GM18508 (cell line): ENCODE results near the gene PAPLN.
"Not testable (repeated sequence)": the region's sequence is repeated elsewhere in the genome, so short reads cannot be mapped to it uniquely, and the experiment has no call there.

Source experiments
- ATAC-seq: cut with Tn5 transposase; IDR thresholded peaks from one replicate; pipeline ENCODE4 v1.9.1; 2021; ENCODE audit warnings: moderate number of reproducible peaks; ENCODE audit not compliant: insufficient read depth, unreplicated experiment

Gene PAPLN, protein sequence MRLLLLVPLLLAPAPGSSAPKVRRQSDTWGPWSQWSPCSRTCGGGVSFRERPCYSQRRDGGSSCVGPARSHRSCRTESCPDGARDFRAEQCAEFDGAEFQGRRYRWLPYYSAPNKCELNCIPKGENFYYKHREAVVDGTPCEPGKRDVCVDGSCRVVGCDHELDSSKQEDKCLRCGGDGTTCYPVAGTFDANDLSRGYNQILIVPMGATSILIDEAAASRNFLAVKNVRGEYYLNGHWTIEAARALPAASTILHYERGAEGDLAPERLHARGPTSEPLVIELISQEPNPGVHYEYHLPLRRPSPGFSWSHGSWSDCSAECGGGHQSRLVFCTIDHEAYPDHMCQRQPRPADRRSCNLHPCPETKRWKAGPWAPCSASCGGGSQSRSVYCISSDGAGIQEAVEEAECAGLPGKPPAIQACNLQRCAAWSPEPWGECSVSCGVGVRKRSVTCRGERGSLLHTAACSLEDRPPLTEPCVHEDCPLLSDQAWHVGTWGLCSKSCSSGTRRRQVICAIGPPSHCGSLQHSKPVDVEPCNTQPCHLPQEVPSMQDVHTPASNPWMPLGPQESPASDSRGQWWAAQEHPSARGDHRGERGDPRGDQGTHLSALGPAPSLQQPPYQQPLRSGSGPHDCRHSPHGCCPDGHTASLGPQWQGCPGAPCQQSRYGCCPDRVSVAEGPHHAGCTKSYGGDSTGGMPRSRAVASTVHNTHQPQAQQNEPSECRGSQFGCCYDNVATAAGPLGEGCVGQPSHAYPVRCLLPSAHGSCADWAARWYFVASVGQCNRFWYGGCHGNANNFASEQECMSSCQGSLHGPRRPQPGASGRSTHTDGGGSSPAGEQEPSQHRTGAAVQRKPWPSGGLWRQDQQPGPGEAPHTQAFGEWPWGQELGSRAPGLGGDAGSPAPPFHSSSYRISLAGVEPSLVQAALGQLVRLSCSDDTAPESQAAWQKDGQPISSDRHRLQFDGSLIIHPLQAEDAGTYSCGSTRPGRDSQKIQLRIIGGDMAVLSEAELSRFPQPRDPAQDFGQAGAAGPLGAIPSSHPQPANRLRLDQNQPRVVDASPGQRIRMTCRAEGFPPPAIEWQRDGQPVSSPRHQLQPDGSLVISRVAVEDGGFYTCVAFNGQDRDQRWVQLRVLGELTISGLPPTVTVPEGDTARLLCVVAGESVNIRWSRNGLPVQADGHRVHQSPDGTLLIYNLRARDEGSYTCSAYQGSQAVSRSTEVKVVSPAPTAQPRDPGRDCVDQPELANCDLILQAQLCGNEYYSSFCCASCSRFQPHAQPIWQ

DNA sequence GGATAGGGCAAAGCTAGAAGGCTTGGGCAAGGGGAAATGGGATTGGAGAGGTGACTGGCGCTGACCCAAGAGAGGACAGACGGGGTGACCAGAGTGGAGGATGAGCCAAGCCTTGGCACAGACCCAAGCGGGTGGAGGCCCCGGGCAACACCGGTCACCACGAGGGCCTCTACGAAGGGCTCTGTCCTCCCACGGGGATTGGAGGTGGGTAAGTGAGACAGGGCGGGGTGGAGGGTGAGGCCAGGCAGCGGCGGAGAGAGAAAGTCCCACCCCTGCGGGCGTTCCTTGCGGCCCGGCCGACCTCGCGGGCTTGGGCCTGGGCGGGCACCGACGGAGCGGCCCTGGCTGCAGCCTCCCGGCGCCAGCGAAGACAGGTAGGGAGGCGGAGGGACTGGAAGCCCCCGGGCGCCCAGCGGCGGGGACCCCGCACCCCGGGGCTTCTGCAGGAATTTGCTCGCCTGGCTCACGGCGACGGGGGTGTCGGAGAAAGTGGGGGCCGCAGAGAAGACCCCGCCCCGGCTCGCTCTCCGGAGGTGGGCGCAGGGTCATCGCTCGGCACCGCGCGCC lies at the start of gene PAPLN:
TSS of gene PAPLN (plus strand) at position 288 of the 567 bp plus-strand sequence. CDS start 2,273 bp downstream, outside the sequence.
- no peak for ATAC-seq

DNA sequence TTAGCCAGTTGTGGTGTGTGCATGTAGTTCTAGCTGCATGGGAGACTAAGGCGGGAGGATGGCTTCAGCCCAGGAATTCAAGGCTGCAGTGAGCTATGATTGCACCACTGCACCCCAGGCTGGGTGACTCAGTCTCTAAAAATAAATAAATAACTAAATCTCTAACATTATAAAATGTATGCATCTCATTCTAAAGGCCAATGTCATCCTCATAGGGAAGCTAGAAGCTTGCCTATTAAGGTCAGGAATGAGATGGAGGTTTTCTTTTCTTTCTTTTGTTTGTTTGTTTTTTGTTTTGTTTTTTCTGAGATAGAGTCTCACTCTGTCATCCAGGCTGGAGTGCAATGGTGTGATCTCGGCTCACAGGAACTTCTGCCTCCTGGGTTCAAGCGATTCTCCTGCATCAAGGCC lies 48.8 kb upstream of the PAPLN start:
- no peak for ATAC-seq

DNA sequence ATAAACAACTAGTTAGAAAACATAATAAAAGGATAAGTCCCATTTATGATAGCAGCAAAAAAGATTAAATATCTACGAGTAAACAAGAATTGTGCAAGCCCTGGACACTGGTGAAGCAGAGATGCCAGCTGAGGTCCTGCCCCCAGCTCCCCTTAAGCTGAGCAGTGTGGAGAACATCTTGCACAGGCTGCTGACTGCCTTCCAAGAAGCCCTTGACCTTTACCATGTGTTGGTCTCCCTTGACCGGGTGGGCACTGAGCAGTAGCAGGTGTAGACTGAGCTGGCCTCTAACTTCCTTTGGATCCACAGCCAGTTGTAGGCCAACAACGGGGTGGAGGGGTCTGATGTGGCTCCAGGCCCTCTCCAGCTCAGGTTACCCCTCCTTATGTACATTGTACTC lies 47.7 kb upstream of the PAPLN start:
- no peak for ATAC-seq

DNA sequence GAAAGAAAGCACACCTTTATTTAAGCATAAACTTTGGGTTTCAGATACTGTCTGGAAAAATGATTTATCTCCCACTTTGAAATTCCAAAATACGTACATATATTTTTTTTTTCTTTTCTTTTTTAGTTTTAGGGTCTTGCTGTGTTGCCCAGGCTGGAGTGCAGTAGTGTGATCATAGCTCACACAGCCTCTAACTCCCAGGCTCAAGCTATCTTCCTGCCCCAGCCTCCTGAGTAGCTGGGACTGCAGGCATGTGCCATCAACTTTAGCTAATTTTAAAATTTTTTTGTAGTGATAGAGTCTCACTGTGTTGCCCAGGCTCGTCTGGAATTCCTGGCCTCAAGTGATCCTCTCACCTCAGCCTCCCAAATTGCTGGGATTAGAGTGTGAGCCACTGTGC lies 45.9 kb upstream of the PAPLN start:
- no peak for ATAC-seq

DNA sequence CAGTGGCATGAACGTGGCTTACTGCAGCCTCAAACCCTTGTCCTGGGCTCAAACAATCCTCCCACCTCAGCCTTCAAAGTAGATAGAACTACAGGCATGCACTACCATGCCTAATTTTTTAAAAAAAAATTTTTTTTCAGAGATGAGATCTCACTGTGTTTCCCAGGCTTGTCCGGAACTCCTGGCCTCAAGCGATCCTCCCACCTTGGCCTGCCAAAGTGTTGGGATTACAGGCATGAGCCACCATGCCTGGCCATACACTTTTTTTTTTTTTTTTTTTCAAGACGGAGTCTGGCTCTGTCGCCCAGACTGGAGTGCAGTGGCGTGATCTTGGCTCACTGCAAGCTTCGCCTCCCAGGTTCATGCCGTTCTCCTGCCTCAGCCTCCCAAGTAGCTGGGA lies 43.0 kb upstream of the PAPLN start:
- not testable (repeated sequence) for ATAC-seq

DNA sequence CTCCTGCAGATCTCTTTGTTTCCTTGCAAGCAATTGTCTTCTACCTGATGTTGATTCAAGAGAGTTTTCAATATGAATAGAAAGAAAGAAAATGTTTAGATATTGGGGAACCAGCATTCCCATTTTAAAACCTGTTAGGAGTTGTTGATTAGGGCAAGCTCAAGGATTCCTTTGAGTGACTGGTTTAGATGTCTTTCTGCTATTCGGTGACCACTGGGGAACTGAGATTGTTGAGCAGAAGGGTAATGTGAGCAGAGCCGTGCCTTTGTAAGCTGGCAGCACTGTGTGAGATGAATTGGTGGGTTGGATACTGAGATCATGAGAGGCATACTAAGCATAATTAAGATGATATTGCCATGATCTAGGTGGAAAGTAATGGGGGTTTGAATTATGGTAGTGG lies 39.1 kb upstream of the PAPLN start:
- no peak for ATAC-seq

DNA sequence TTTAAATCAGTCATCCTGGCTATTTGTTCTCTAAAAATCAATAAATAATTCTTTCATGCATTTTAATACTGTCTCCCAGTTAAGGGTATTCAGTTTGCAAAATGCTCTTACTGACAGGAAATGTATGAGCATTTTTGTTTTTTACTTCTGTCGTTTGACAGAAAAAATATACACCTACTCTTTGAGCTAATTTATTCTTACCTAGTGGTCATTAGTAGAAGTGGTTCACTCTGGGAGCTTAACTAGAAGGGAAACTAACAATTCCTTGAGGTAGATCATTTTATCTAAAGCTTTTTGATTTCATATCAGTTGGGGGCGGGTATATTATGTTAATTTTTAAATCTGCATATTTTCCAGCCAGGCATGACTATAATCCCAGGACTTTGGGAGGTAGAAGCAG lies 33.8 kb upstream of the PAPLN start:
- no peak for ATAC-seq

DNA sequence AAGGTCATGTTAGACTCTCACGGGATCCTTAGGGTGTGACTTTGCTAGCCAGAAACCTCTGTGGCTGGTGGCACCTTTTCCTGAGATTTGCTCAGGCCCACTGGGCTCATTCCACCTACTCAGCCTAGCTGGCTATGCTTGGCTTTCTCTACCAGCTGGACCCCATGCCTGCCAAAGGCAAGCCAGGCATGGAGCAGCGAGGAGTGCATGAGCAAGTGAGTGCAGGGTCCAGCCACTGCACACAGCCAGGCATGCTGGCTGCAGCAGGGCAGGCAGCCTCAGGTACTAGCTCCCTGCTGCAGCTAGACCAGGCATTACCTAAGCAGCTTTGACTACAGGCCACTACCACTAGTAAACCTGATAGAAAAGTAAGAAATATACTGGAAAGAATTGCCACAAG lies 29.7 kb upstream of the PAPLN start:
- ATAC-seq: no peak

DNA sequence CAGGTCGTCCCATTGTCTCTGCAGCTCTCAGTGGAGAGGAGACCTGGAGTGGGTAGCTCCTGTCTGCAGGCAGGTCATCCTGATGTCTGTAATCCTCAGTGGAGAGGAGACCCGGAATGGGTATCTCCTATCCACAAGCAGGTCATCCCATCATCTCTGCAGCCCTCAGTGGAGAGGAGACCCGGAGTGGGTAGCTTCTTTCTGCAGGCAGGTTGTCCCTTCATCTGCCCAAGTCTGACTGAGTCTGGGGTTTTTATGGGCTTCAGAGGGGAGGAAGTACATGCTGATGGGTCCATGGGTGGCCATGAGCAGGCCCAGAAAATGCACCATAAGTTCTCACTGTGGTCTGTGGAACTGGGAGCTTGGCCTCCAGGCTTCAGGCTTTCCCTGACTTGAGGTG lies 28.9 kb upstream of the PAPLN start:
- no peak for ATAC-seq

DNA sequence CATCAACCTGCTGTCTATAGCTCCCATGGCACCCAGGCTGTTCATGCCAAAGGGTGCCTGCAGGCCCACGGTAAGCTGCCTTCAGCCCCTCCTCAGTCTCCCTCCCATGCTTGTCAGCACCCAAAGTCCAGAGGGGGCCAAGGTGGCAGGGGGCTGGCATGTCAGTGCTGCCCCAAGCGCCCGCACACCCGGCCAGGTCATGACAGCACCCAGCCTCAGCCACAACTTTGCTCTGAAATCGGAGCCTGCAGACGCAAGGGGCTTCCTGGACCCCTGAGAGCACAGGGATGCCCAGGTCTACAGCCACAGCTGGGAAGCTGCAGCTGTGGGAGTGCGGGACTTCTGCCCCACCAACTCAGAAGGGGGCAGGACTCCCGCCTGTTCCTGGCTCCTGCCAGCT lies 28.5 kb upstream of the PAPLN start:
- no peak for ATAC-seq

DNA sequence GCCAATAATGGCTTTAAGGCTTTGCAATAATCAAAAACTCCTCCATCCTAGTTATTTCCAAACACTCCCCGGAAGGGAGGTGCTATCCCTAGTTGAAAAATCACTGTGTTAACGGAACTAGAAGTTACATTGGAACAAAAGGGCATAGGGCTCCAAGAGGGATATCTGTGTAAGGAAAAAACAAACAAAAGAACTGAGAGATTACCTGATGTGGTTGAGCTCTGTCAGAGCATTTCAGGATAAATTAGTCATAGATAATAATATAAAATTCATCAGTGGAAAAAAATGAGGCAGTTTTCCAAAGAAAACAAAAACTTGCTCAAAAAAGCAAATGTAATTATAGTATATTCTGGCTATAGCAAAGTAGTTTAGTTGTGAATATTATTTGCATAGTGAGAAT lies 27.4 kb upstream of the PAPLN start:
- ATAC-seq: no peak

DNA sequence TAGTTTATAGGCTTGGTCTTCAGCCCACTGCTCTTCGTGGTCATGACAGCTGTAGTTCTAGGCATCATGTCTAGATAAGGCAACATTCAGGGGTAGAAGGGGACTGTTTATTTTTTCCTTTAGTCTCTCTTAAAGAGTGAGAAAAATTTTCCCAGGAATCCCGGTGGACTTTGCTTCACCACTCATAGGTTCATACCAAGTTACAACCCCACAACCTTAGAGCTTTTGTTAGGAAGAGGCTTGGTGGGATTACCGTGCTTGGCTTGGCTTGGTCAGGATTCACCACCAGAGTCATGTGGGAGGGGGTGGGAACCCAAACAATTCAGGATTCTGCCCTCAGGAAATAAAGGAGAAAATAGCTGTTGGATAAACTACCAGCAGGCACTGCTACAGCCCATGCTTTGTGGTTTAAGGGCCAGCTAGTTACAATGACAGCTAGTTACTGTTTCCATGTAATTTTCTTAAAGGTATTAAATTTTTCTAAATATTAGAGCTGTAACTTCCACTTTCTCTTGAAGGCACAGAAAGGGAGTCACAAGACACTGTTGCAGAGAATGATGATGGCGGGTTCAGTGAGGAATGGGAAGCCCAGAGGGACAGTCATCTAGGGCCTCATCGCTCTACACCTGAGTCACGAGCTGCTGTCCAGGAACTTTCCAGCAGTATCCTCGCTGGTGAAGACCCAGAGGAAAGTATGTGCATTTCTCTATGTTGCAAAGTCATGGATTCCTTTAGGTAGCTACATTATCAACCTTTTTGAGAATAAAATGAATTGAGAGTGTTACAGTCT lies 25.9 kb upstream of the PAPLN start:
- no peak for ATAC-seq

DNA sequence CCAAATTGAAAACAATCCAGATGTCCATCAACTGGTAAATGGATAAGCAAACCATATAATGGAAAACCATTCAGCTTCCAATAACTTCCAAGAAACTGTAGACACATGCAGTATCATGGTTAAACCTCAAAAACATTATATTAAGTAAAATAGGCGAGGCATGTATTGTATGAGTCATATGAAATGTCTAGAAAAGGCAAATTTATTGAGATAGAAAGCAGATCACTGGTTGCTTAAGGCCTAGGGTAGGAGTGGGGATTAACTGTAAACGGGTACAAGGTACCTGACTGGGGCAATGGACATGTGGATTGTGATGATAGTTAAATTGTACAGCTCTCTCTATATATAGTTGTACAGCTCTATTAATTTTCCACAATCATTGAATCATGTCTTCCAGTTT lies 21.3 kb upstream of the PAPLN start:
- no peak for ATAC-seq

DNA sequence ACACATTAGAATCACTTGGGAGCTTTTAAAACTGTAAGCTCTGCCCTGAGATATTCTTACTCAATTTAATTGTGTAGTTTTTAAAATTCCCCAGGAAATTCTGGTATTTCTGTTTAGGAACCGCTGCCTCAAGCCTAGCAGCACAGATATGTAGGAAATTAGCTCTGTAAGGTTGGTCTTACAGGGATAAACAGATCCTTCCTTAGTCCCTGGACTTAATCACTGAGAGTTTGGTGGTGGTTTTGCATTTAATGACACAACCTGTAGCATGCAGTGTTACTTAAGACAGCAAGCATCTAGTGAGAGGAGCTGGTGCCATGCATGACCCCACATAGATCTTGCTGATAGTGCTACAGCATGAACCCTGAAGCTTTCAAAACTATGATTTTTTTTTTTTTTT lies 19.9 kb upstream of the PAPLN start:
- no peak for ATAC-seq

DNA sequence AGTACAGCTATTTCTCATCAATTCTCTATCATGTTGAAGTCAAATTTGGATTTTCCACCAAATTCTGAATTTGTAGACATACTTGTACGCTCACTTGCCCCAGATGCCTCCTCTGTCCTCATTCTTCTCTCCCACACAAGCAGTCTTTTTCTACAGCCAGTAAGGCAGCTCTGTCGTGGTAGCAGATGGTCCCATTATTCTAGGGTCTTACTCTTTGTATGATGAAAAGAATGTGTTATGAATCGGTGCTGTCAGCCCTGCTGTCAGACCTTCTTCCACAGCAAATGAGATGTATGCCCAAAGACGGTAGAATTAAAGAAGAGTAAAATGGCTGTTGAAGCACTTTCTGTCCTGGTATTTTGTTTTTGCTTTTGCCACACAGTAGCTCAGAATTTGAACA lies 17.2 kb upstream of the PAPLN start:
- ATAC-seq: no peak

DNA sequence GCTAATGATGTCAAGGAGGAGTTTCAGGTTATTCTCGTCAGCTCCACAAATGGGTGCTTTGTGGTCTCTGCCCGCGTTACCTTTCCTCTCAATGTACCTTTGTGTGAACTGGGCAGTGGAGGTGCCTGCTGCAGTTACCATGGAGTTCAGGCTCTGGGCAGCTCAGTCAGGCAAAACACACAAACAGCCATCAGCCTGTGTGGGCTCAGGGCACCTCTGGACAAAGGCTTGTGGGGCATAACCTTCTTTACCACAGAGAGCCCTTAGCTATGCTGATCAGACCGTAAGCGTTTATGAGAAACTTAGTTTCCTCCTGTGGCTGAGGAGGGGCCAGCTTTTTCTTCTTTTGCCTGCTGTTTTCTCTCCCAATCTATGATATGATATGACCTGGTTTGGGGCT lies 16.7 kb upstream of the PAPLN start:
- ATAC-seq: no peak

DNA sequence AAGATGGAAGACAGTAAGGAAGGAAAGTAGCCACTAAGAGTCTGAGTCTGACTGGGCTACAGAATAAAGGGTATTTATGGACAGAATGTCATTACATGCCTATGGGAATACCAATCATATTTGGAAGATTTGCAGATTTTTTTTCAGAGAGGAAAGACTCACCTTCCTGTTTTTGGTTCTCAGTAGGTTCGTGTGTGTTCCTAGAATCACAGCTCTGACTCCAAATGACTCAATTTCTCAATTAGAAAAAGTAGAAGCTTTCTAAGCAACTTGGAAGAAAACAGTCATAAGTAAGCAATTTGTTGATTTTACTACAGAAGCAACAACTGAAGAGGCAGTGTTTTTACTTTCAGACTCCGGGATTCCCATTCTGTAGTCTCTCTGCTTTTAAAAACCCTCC lies 15.4 kb upstream of the PAPLN start:
- ATAC-seq: no peak

DNA sequence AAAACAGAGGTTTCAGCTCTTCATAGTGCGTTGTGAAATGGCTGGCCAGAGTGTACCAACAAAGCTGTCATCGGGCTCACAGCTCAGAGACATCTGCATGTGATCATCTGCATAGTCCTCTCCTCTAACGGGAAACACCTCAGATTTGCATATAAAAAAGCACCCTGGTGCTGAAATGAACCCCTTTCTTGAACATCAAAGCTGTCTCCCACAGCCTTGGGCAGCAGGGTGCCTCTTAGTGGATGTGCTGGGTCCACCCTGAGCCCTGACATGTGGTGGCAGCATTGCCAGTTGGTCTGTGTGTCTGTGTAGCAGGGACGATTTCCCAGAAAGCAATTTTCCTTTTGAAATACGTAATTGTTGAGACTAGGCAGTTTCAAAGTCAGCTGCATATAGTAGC lies 14.3 kb upstream of the PAPLN start:
- no peak for ATAC-seq

DNA sequence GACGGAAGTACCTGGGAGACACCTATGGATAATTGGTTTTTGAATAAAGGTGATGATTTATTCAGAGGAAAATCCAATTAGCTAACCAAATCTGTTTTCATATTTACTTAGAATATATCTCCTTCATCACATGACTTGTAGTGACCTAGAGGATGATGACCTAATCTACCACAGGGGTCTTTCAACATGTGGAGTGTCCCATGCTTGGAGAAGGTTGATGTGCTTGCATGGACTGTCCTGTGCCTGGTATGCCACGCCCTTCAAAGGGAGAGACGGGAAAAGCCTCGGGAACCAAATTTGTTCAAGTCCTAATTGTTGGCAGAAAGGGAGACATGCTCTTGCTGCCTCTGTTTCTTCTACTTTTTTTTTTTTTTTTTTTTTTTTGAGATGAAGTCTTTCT lies 11.8 kb upstream of the PAPLN start:
- ATAC-seq: no peak
